Body of pancreas (tissue), 4 donors: ENCODE measurements around the gene ITIH3.

ENCODE experiments used
- CTCF ChIP-seq, 7 experiments: fragments of 450-650 bp in 4 of 7; fragments of 200-600 bp in 3 of 7; sonication (generic) in 3 of 7; IDR thresholded peaks; one replicate each; pipeline ENCODE4 v1.5.1; 2016 to 2019; ENCODE audit warnings: antibody characterized with exemption in 7 of 7
- POLR2A ChIP-seq, 3 donors: fragments of 450-650 bp; IDR thresholded peaks; one replicate each; pipeline ENCODE4 v1.6.1; 2016; ENCODE audit warnings: antibody characterized with exemption in 3 of 3, mild to moderate bottlenecking in 2 of 3

- TF ChIP-seq CTCF (IDR thresholded peaks at IDR 0.05) = no peak
- no peak for TF ChIP-seq POLR2A (IDR thresholded peaks at IDR 0.05)
These were observed 48.7 kb downstream of the ITIH3 start for GRCh38 chr3:52843108-52843865.
